HEK293 (cell line): ENCODE results near the gene RSRC1.

Experiments used
- RBAK ChIP-seq: fragments of 450-650 bp; formaldehyde crosslinking; IDR thresholded peaks from 2 replicates; pipeline ENCODE4 v1.5.1; 2016; ENCODE audit warnings: missing biosample characterization, missing genetic modification characterization
- ZNF626 ChIP-seq: fragments of 450-650 bp; sonication (Bioruptor Pico); formaldehyde crosslinking; IDR thresholded peaks from 2 replicates; pipeline ENCODE4 v1.5.1; 2018; ENCODE audit warnings: missing biosample characterization, missing genetic modification characterization, inconsistent platforms

- TF ChIP-seq RBAK (tag by site-specific recombination) (no peak), ZNF626 (tag by site-specific recombination) (no peak)
Observed at GRCh38 chr3:158560979-158561378, 451.1 kb downstream of the RSRC1 start.
